ENCODE results near the gene FOXA1. TPM values are rescaled to one million over a fixed set of nuclear protein-coding genes. Genes with fewer than 3 reads are reported as not detected.

Gene FOXA1
- total RNA-seq, 1 donor from 2014 or later, result 19.7 TPM

DNA sequence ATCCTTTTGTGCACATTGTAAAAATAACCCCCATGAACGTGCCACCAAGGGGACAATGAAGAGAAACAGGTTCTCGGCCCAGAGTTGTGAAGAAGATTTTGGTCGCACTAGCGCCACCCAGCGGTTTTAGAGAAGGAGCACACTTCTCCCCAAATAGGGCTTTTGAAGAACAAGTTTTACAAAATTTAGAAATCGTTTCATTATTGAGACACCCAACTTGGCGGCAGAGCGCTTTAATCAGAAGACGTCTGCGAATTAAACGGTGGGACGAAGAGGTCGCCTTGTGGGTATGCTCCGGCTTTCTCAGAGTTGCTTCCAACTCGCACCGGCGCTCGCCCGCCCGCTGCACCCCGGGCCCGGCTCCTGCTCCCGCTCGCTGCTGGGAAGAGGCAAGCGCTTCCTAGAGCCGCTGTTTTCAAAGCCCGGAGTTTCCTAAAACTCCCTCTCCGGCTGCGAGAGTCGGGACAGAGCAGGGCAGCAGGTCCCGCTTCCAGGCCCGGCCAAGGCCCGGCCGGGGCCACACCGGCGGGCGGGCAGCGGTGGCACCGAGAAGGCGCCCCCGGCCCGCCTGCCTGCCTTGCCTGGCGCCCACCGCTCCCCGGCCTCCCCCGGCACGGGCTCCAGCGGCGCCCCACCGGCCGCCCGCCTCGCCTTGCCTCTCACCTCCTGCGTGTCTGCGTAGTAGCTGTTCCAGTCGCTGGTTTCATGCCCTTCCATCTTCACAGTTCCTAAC lies 645 bp downstream of the FOXA1 start:
- Mint-ChIP-seq H3K9me3 (no peaks in the 10 kb centered on the region), H3K27ac (peak overlapping the region; percentile 78), H3K4me1 (peaks cover 40% of the 10 kb centered on the region), H3K36me3 (peaks cover 11% of the 10 kb centered on the region), H3K4me3 (peak overlapping the region; percentile 77), H3K27me3 (ENCODE audit: low read depth) (peaks cover 88% of the 10 kb centered on the region)
- TF ChIP-seq, protein P1, sequence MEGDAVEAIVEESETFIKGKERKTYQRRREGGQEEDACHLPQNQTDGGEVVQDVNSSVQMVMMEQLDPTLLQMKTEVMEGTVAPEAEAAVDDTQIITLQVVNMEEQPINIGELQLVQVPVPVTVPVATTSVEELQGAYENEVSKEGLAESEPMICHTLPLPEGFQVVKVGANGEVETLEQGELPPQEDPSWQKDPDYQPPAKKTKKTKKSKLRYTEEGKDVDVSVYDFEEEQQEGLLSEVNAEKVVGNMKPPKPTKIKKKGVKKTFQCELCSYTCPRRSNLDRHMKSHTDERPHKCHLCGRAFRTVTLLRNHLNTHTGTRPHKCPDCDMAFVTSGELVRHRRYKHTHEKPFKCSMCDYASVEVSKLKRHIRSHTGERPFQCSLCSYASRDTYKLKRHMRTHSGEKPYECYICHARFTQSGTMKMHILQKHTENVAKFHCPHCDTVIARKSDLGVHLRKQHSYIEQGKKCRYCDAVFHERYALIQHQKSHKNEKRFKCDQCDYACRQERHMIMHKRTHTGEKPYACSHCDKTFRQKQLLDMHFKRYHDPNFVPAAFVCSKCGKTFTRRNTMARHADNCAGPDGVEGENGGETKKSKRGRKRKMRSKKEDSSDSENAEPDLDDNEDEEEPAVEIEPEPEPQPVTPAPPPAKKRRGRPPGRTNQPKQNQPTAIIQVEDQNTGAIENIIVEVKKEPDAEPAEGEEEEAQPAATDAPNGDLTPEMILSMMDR (IDR thresholded peaks at IDR 0.05; ENCODE audit: unreplicated experiment), result peak; percentile 96
- DNase-seq (ENCODE audit: low spot score in 2 of 2, unreplicated experiment in 2 of 2), result peak; percentile 56 to 82

DNA sequence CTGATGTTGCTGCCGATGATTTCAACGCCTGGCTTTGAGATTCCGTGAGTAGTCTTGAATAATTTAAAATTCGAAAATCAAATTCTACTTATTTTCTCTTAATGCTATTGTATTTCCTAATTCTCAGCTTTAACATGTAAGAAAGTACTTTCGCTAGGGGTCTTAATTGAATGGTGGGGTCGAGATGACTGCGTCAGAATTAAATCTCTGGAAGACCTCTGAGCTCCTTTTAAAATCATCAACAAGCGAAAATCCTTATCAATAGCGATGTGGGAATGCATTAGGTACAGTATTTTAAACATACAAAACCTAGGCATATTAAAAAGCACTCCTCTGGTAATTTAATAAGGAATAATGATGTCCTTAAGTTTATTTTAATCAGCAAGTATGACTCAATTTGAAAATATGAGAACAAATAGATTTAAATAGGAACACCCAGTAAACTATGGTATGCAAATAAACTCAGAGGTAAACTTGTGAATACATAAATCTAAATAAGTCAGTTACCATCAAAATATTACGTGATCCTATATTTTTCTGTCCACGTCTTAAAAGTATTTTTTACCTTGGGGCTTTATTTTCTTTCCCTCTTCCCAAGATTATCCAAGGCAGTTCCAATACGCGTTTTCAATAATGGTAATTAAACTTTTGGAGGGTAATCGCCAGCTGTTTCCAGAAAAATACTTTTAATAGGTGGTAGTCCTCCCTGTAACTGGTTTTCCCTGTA lies 1.4 kb downstream of the FOXA1 start:
- Mint-ChIP-seq H3K9me3 (no peaks in the 10 kb centered on the region), H3K27ac (peak overlapping the region; percentile 78), H3K27me3 (ENCODE audit: low read depth) (peaks cover 88% of the 10 kb centered on the region), H3K36me3 (peaks cover 14% of the 10 kb centered on the region), H3K4me3 (peak overlapping the region; percentile 77), H3K4me1 (peaks cover 40% of the 10 kb centered on the region)
- TF ChIP-seq, protein P1 (IDR thresholded peaks at IDR 0.05; ENCODE audit: unreplicated experiment), result no peak
- DNase-seq (ENCODE audit: low spot score in 2 of 2, unreplicated experiment in 2 of 2), result no peak

GRCh38 chr14:37592482-37593408 lies 2.3 kb downstream of the FOXA1 start:
- Mint-ChIP-seq H3K36me3 (peaks cover 14% of the 10 kb centered on the region), H3K27ac (no peak overlapping the region), H3K9me3 (no peaks in the 10 kb centered on the region), H3K4me1 (peaks cover 39% of the 10 kb centered on the region), H3K27me3 (ENCODE audit: low read depth) (peaks cover 89% of the 10 kb centered on the region), H3K4me3 (peak overlapping the region; percentile 77)
- TF ChIP-seq, protein P1 (IDR thresholded peaks at IDR 0.05; ENCODE audit: unreplicated experiment), result no peak
- no peak for DNase-seq (ENCODE audit: low spot score in 2 of 2, unreplicated experiment in 2 of 2)

- Mint-ChIP-seq H3K4me1 (peaks cover 37% of the 10 kb centered on the region), H3K27ac (no peak overlapping the region), H3K9me3 (no peaks in the 10 kb centered on the region), H3K4me3 (peak overlapping the region; percentile 77), H3K27me3 (ENCODE audit: low read depth) (peaks cover 89% of the 10 kb centered on the region), H3K36me3 (peaks cover 14% of the 10 kb centered on the region)
- DNase-seq (ENCODE audit: low spot score in 2 of 2, unreplicated experiment in 2 of 2), result no peak
- TF ChIP-seq, protein P1 (IDR thresholded peaks at IDR 0.05; ENCODE audit: unreplicated experiment), result no peak
These were observed 3.0 kb downstream of the FOXA1 start for GRCh38 chr14:37591941-37592481.

DNA sequence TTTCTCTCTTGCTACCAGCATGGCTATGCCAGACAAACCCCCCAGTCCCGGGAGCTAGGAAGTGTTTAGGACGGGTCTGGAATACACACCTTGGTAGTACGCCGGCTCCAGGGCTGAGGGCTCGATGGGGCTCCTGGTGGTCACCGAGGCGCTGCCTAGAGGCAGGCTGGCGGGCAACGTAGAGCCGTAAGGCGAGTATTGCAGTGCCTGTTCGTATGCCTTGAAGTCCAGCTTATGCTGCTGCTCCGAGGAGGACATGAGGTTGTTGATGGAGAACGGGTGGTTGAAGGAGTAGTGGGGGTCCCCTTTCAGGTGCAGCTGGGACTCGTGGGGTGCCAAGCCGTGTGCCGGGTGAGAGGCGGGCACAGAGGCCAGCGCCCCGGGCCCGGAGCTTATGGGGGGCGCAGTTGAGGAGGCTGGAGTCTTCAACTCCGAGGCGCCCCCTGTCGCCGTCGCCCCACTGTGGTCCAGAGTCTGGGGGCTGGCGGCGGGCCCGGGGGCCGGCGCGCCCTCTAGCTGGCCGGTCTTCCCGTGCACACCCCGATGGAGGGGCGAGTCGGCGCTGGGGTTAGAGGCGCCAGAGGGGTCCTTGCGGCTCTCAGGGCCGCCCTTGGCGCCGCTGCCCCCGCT lies 3.6 kb downstream of the FOXA1 start:
- Mint-ChIP-seq H3K27ac (peak overlapping the region; percentile 66), H3K4me3 (peak overlapping the region; percentile 65), H3K9me3 (no peaks in the 10 kb centered on the region), H3K27me3 (ENCODE audit: low read depth) (peaks cover 89% of the 10 kb centered on the region), H3K36me3 (peaks cover 14% of the 10 kb centered on the region), H3K4me1 (peaks cover 37% of the 10 kb centered on the region)
- no peak for DNase-seq (ENCODE audit: low spot score in 2 of 2, unreplicated experiment in 2 of 2)
- TF ChIP-seq, protein P1 (IDR thresholded peaks at IDR 0.05; ENCODE audit: unreplicated experiment), result no peak
